Suppressor macrophage treated with lipopolysaccharide for 4 hours (primary cell): ENCODE measurements around the gene KLHL4.
"Not testable (repeated sequence)": the region's sequence is repeated elsewhere in the genome, so short reads cannot be mapped to it uniquely, and the experiment has no call there.

Source experiments
- DNase-seq: peaks from one replicate; pipeline ENCODE4 v3.0.0-alpha.2; 2020

KLHL4 gene

GRCh38 chrX:87663421-87663820 lies 145.8 kb downstream of the KLHL4 start:
- no peak for DNase-seq

- DNase-seq: peak; percentile 5
Observed at GRCh38 chrX:87664381-87664780, 146.8 kb downstream of the KLHL4 start.

- no peak for DNase-seq
Observed at GRCh38 chrX:87679849-87680248, 162.2 kb downstream of the KLHL4 start.

- no peak for DNase-seq
Observed at GRCh38 chrX:87687703-87688102, 170.1 kb downstream of the KLHL4 start.

- not testable (repeated sequence) for DNase-seq
Observed at GRCh38 chrX:87688113-87688748, 170.6 kb downstream of the KLHL4 start.

- not testable (repeated sequence) for DNase-seq
Observed at GRCh38 chrX:87689218-87689617, 171.6 kb downstream of the KLHL4 start.

- no peak for DNase-seq
Observed at GRCh38 chrX:87693204-87693603, 175.6 kb downstream of the KLHL4 start.

- no peak for DNase-seq
Observed at GRCh38 chrX:87697409-87697808, 179.8 kb downstream of the KLHL4 start.

- DNase-seq: no peak
Observed at GRCh38 chrX:87702795-87703194, 185.2 kb downstream of the KLHL4 start.

GRCh38 chrX:87703469-87703868 lies 185.9 kb downstream of the KLHL4 start:
- DNase-seq: not testable (repeated sequence)

- no peak for DNase-seq
Observed at GRCh38 chrX:87706134-87706533, 188.5 kb downstream of the KLHL4 start.

- no peak for DNase-seq
Observed at GRCh38 chrX:87710580-87710979, 193.0 kb downstream of the KLHL4 start.
